ENCODE data around the gene MIOX. TPM values are rescaled to one million over a fixed set of nuclear protein-coding genes. Genes with fewer than 3 reads are reported as not detected.

MIOX gene
- total and polyA plus RNA-seq, 2 of the 13 experiments (the other 11 are each of a cell fraction or from before 2014, with no cell fraction given): 1.5 to 2.9 TPM

DNA sequence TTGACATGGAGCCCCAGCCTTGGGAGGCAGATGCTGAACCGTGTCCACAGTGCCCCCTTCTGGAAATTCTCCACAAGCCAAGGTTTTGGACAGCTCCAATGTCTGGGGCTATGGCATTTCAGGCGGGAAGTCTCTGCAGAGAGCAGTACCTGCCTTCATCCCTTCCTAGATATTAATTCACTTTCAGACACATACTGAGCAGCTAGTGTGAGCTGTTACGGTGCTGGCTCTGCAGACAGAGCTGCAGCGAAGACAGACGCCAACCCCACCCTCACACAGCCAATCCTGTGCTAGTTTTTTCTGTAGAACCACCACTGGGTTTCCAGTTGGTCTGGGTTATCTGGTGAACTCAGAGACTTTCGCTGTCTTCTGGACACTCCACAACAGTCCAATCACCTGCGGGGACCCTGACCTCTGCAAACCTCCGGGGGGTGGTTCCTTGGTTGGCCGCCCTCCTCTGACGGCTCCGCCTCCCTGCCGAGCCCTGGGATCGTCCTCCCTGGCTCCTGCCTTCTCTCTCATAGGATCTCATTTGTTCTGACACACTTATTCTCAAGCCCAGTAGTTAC, 11.7 kb downstream of the MIOX start (continued):
- TF ChIP-seq, protein P1, sequence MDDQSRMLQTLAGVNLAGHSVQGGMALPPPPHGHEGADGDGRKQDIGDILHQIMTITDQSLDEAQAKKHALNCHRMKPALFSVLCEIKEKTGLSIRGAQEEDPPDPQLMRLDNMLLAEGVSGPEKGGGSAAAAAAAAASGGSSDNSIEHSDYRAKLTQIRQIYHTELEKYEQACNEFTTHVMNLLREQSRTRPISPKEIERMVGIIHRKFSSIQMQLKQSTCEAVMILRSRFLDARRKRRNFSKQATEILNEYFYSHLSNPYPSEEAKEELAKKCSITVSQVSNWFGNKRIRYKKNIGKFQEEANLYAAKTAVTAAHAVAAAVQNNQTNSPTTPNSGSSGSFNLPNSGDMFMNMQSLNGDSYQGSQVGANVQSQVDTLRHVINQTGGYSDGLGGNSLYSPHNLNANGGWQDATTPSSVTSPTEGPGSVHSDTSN (CRISPR knock-in tag; IDR thresholded peaks at IDR 0.05; ENCODE audit: borderline replicate concordance): no peak
- TF ChIP-seq SNAI1 (CRISPR knock-in tag; IDR thresholded peaks at IDR 0.05; ENCODE audit: borderline replicate concordance): no peak
- TF ChIP-seq, protein P2, sequence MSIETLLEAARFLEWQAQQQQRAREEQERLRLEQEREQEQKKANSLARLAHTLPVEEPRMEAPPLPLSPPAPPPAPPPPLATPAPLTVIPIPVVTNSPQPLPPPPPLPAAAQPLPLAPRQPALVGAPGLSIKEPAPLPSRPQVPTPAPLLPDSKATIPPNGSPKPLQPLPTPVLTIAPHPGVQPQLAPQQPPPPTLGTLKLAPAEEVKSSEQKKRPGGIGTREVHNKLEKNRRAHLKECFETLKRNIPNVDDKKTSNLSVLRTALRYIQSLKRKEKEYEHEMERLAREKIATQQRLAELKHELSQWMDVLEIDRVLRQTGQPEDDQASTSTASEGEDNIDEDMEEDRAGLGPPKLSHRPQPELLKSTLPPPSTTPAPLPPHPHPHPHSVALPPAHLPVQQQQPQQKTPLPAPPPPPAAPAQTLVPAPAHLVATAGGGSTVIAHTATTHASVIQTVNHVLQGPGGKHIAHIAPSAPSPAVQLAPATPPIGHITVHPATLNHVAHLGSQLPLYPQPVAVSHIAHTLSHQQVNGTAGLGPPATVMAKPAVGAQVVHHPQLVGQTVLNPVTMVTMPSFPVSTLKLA (IDR thresholded peaks at IDR 0.05): no peak
- no peak; the same call in 1 of the 2 replicates for TF ChIP-seq KAT7 (CRISPR knock-in tag; IDR thresholded peaks at IDR 0.05; ENCODE audit: borderline replicate concordance)
- no peak for TF ChIP-seq KDM4B (CRISPR knock-in tag; IDR thresholded peaks at IDR 0.05)
- no peak for TF ChIP-seq HOXA3 (CRISPR knock-in tag; IDR thresholded peaks at IDR 0.05)
- TF ChIP-seq ZFP62 (CRISPR knock-in tag; IDR thresholded peaks at IDR 0.05): no peak
- no peak for TF ChIP-seq JUND (CRISPR knock-in tag; IDR thresholded peaks at IDR 0.05)
- TF ChIP-seq SYNCRIP (IDR thresholded peaks at IDR 0.05; ENCODE audit: insufficient read depth, low read depth, low read length): no peak
- TF ChIP-seq GABPB1 (CRISPR knock-in tag; IDR thresholded peaks at IDR 0.05): 0 out of 2 replicates have a peak, but pooled peaks have one; percentile 27
- TF ChIP-seq KDM3A (CRISPR knock-in tag; IDR thresholded peaks at IDR 0.05; ENCODE audit: low read depth): 0 out of 2 replicates have a peak, but pooled peaks have one; percentile 58
- TF ChIP-seq SP2 (CRISPR knock-in tag; IDR thresholded peaks at IDR 0.05): no peak
- TF ChIP-seq, protein P3, sequence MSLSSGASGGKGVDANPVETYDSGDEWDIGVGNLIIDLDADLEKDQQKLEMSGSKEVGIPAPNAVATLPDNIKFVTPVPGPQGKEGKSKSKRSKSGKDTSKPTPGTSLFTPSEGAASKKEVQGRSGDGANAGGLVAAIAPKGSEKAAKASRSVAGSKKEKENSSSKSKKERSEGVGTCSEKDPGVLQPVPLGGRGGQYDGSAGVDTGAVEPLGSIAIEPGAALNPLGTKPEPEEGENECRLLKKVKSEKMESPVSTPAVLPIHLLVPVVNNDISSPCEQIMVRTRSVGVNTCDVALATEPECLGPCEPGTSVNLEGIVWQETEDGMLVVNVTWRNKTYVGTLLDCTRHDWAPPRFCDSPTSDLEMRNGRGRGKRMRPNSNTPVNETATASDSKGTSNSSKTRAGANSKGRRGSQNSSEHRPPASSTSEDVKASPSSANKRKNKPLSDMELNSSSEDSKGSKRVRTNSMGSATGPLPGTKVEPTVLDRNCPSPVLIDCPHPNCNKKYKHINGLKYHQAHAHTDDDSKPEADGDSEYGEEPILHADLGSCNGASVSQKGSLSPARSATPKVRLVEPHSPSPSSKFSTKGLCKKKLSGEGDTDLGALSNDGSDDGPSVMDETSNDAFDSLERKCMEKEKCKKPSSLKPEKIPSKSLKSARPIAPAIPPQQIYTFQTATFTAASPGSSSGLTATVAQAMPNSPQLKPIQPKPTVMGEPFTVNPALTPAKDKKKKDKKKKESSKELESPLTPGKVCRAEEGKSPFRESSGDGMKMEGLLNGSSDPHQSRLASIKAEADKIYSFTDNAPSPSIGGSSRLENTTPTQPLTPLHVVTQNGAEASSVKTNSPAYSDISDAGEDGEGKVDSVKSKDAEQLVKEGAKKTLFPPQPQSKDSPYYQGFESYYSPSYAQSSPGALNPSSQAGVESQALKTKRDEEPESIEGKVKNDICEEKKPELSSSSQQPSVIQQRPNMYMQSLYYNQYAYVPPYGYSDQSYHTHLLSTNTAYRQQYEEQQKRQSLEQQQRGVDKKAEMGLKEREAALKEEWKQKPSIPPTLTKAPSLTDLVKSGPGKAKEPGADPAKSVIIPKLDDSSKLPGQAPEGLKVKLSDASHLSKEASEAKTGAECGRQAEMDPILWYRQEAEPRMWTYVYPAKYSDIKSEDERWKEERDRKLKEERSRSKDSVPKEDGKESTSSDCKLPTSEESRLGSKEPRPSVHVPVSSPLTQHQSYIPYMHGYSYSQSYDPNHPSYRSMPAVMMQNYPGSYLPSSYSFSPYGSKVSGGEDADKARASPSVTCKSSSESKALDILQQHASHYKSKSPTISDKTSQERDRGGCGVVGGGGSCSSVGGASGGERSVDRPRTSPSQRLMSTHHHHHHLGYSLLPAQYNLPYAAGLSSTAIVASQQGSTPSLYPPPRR (CRISPR knock-in tag; IDR thresholded peaks at IDR 0.05; ENCODE audit: borderline replicate concordance): no peak
- 0 out of 2 replicates have a peak, but pooled peaks have one; percentile 41 for TF ChIP-seq ZMAT3 (CRISPR knock-in tag; conservative IDR thresholded peaks at IDR 0.05)
- TF ChIP-seq TGIF2 (CRISPR knock-in tag; IDR thresholded peaks at IDR 0.05): no peak
- no peak for TF ChIP-seq MLLT10 (CRISPR knock-in tag; IDR thresholded peaks at IDR 0.05)
- TF ChIP-seq IKZF1 (IDR thresholded peaks at IDR 0.05): no peak
- no peak for TF ChIP-seq SMARCC2 (IDR thresholded peaks at IDR 0.05)
- TF ChIP-seq ZNF256 (CRISPR knock-in tag; conservative IDR thresholded peaks at IDR 0.05): no peak
- TF ChIP-seq ZKSCAN8 (CRISPR knock-in tag; IDR thresholded peaks at IDR 0.05; ENCODE audit: borderline replicate concordance): 0 out of 2 replicates have a peak, but pooled peaks have one; percentile 21
- TF ChIP-seq GATAD1 (CRISPR knock-in tag; IDR thresholded peaks at IDR 0.05): peak; percentile 64
- TF ChIP-seq, protein P4, sequence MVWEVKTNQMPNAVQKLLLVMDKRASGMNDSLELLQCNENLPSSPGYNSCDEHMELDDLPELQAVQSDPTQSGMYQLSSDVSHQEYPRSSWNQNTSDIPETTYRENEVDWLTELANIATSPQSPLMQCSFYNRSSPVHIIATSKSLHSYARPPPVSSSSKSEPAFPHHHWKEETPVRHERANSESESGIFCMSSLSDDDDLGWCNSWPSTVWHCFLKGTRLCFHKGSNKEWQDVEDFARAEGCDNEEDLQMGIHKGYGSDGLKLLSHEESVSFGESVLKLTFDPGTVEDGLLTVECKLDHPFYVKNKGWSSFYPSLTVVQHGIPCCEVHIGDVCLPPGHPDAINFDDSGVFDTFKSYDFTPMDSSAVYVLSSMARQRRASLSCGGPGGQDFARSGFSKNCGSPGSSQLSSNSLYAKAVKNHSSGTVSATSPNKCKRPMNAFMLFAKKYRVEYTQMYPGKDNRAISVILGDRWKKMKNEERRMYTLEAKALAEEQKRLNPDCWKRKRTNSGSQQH (CRISPR knock-in tag; IDR thresholded peaks at IDR 0.05; ENCODE audit: low read depth): no peak
- peak; percentile 23; the same call in 1 of the 2 replicates for TF ChIP-seq ZMYM3 (CRISPR knock-in tag; IDR thresholded peaks at IDR 0.05)
